Endothelial cell of umbilical vein (primary cell): ENCODE data around the gene CENPP. TPM values are rescaled to one million over a fixed set of nuclear protein-coding genes. Genes with fewer than 3 reads are reported as not detected.

Experiments
- BruUV-seq: library from RNA; stranded (reverse); fragments of 400-500 nt; replicated peaks from 2 replicates; lab custom pipeline; 2021; lab: Mats Ljungman, UMichigan
- CTCF ChIA-PET: fragments of 300-600, 350-600 bp; sonication (Branson Sonifier 250); formaldehyde crosslinking; loops from one replicate; lab custom pipeline; 2021; ENCODE audit warnings: antibody characterized with exemption, inconsistent platforms; lab: Charles Lee
- POLR2A ChIA-PET: fragments of 300-600, 350-600 bp; sonication (Branson Sonifier 250); formaldehyde crosslinking; loops from one replicate; lab custom pipeline; 2021; ENCODE audit warnings: antibody characterized with exemption, inconsistent platforms; lab: Charles Lee
- DNase-seq: peaks from one replicate; pipeline ENCODE4 v3.0.0-alpha.2; 2011; ENCODE audit warnings: low read depth, low spot score
- FAIRE-seq: peaks from 2 replicates; lab custom pipeline; 2011; peaks lifted over from hg19 to GRCh38; lab: Jason Lieb, UNC
- H2AFZ ChIP-seq: 2 replicates; pipeline ENCODE4 v1.6.0; 2012; ENCODE audit warnings: low read depth, low read length, control low read depth, inconsistent platforms
- H3K27ac ChIP-seq: 2 replicates; pipeline ENCODE4 v1.5.1; 2011; ENCODE audit warnings: low read depth, mild to moderate bottlenecking, control low read depth, low read length, moderate library complexity; ENCODE audit not compliant: insufficient read depth
- H3K27me3 ChIP-seq, 2 experiments: 2 replicates each; pipeline versions ENCODE4 v1.6.0 to v1.6.1; 2011; ENCODE audit warnings: low read length in 2 of 2, mixed read lengths in 1 of 2; ENCODE audit not compliant: control insufficient read depth in 2 of 2, insufficient read depth in 2 of 2
- H3K36me3 ChIP-seq, 2 experiments: 2 replicates in 1 of 2; 3 replicates in 1 of 2; pipeline ENCODE4 v1.5.1; 2011; ENCODE audit warnings: low read length in 2 of 2, mild to moderate bottlenecking in 1 of 2, moderate library complexity in 1 of 2; ENCODE audit not compliant: control insufficient read depth in 2 of 2, insufficient read depth in 2 of 2; ENCODE audit errors: extremely low read depth in 1 of 2
- H3K4me1 ChIP-seq: 3 replicates; pipeline ENCODE4 v1.5.1; 2011; ENCODE audit warnings: mild to moderate bottlenecking, low read length; ENCODE audit not compliant: control insufficient read depth, insufficient read depth; ENCODE audit errors: extremely low read depth
- H3K4me2 ChIP-seq: 2 replicates; pipeline ENCODE4 v1.6.1; 2011; ENCODE audit warnings: low read length, control low read depth, mixed read lengths; ENCODE audit not compliant: insufficient read depth
- H3K4me3 ChIP-seq, 3 experiments: fragments of 200-600 bp in 1 of 3; sonication (generic), shearing (Covaris generic) in 1 of 3; replicated peaks in 1 of 3; 2 replicates each; pipeline ENCODE4 v1.5.1; 2011 to 2016; ENCODE audit warnings: control low read depth in 3 of 3, low read length in 3 of 3, mild to moderate bottlenecking in 2 of 3, inconsistent platforms in 1 of 3, low read depth in 1 of 3, moderate library complexity in 1 of 3; ENCODE audit not compliant: insufficient read depth in 1 of 3
- H3K79me2 ChIP-seq: 2 replicates; pipeline ENCODE4 v1.6.0; 2012; ENCODE audit warnings: low read length, inconsistent platforms; ENCODE audit not compliant: control insufficient read depth, insufficient read depth
- H3K9ac ChIP-seq: replicated peaks from 2 replicates; pipeline ENCODE3; 2011; ENCODE audit warnings: low read length, control low read depth; ENCODE audit not compliant: insufficient read depth; ENCODE audit errors: extremely low read depth
- H3K9me1 ChIP-seq: replicated peaks from 3 replicates; pipeline ENCODE4 v1.6.0; 2011; ENCODE audit warnings: mild to moderate bottlenecking, low read length; ENCODE audit not compliant: control insufficient read depth, insufficient read depth; ENCODE audit errors: extremely low read depth
- H3K9me3 ChIP-seq: replicated peaks from 2 replicates; pipeline ENCODE4 v1.5.1; 2012; ENCODE audit warnings: low read length, inconsistent platforms; ENCODE audit not compliant: control insufficient read depth, insufficient read depth
- H4K20me1 ChIP-seq: replicated peaks from 2 replicates; pipeline ENCODE3; 2011; ENCODE audit warnings: mild to moderate bottlenecking, low read length; ENCODE audit not compliant: control insufficient read depth, insufficient read depth; ENCODE audit errors: extremely low read depth
- CTCF ChIP-seq, 2 donors: IDR thresholded peaks; 1 replicate in 1 of 2; 2 replicates in 1 of 2; pipeline ENCODE4 v1.5.1; 2011; ENCODE audit warnings: low read length in 2 of 2, mild to moderate bottlenecking in 2 of 2, moderate library complexity in 2 of 2, control low read depth in 1 of 2, inconsistent platforms in 1 of 2, low read depth in 1 of 2; ENCODE audit not compliant: insufficient read depth in 1 of 2; ENCODE audit errors: extremely low read depth in 1 of 2
- EZH2 ChIP-seq: IDR thresholded peaks from 2 replicates; pipeline ENCODE4 v1.6.1; 2012; ENCODE audit warnings: borderline replicate concordance, low read depth, mild to moderate bottlenecking, moderate library complexity, low read length, inconsistent platforms; ENCODE audit not compliant: severe bottlenecking
- FOS ChIP-seq: IDR thresholded peaks from 2 replicates; pipeline ENCODE4 v1.6.1; 2011; ENCODE audit warnings: mild to moderate bottlenecking, low read length, moderate library complexity, borderline replicate concordance; ENCODE audit not compliant: insufficient read depth
- GATA2 ChIP-seq: IDR thresholded peaks from 2 replicates; pipeline ENCODE4 v1.7.0; 2011; ENCODE audit warnings: low read depth, mild to moderate bottlenecking, moderate library complexity, mixed read lengths, low read length; ENCODE audit not compliant: insufficient read length, insufficient read depth
- JUN ChIP-seq: IDR thresholded peaks from 2 replicates; pipeline ENCODE4 v1.6.1; 2011; ENCODE audit warnings: borderline replicate concordance, low read depth; ENCODE audit not compliant: insufficient read length, insufficient read depth
- MAX ChIP-seq: IDR thresholded peaks from 2 replicates; pipeline ENCODE4 v1.6.1; 2011; ENCODE audit not compliant: insufficient read depth, insufficient read length
- MYC ChIP-seq: IDR thresholded peaks from one replicate; pipeline ENCODE4 v1.6.1; 2011; ENCODE audit warnings: mild to moderate bottlenecking, low read depth, low read length
- POLR2A ChIP-seq: IDR thresholded peaks from 2 replicates; pipeline ENCODE4 v1.6.1; 2012; ENCODE audit warnings: low read depth, mild to moderate bottlenecking, control low read depth, low read length
- POLR2AphosphoS5 ChIP-seq: IDR thresholded peaks from 2 replicates; pipeline ENCODE4 v1.6.1; 2012; ENCODE audit warnings: low read depth, mild to moderate bottlenecking, control low read depth, low read length, moderate library complexity; ENCODE audit not compliant: insufficient read depth
- dilution Hi-C: fragments of 300-500 bp; cut with MboI; formaldehyde crosslinking; loops from one replicate; pipeline ENCODE4 v1.15.0; 2019; ENCODE audit warnings: low sequenced_read_pairs; ENCODE audit not compliant: extremely low pct_ligation_motif_present
- intact Hi-C: fragments of 100-400 bp; cut with micrococcal nuclease; formaldehyde crosslinking; loops from one replicate; pipeline ENCODE4 v1.10.0; 2022
- polyA plus RNA-seq, 4 experiments: library from polyadenylated mRNA; depleted of rRNA in 3 of 4; stranded (reverse) in 3 of 4; unstranded in 1 of 4; fragments of >200 nt; gene quantifications; 2 replicates each; pipeline versions ENCODE4 v1.2.1 to v1.2.3, GENCODE V29; 2011 to 2012; ENCODE audit warnings: missing spikeins in 1 of 4
- total RNA-seq: library from RNA; stranded (reverse); gene quantifications from 2 replicates; pipeline ENCODE4 v1.2.3, GENCODE V29; 2021

Gene CENPP
- total and polyA plus RNA-seq, 2 donors (not counting 3 experiments of a cell fraction or from before 2014, with no cell fraction given): 1.2 to 12.0 TPM

GRCh38 chr9:92545002-92545510 is 219.3 kb downstream of the CENPP start:
- Histone ChIP-seq H3K4me2 (no peak overlapping the region), H3K36me3 (no peaks in the 10 kb centered on the region), H3K79me2 (no peaks in the 10 kb centered on the region), H3K27ac (no peak overlapping the region), H3K9ac (no peak overlapping the region), H4K20me1 (no peaks in the 10 kb centered on the region), H3K9me3 (no peaks in the 10 kb centered on the region), H2AFZ (no peak overlapping the region), H3K4me1 (no peaks in the 10 kb centered on the region), H3K27me3 (no peaks in the 10 kb centered on the region), H3K4me3 (no peak overlapping the region), H3K9me1 (no peaks in the 10 kb centered on the region)
- no peak for FAIRE-seq
- dilution Hi-C loops (no loop called here), intact Hi-C loops (no loop called here)
- POLR2A ChIA-PET: no interaction called here
- no TSS peak for BruUV-seq
- no peak for TF ChIP-seq GATA2
- no peak for TF ChIP-seq CTCF (IDR thresholded peaks at IDR 0.05; ENCODE audit: extremely low read depth in 1 of 2, insufficient read depth in 1 of 2, low read depth in 1 of 2, low read length in 2 of 2)
- no peak for TF ChIP-seq POLR2A
- no peak for TF ChIP-seq MAX
- no peak for DNase-seq
- CTCF ChIA-PET: interaction anchor here (0.8 kb wide), 1 partner anchor 18 kb away, joined by 4 read pairs; no protein-coding TSS in a partner anchor

- no peak overlapping the region for H3K27ac ChIP-seq
- DNase-seq: no peak
- POLR2A ChIA-PET: no interaction called here
- H2AFZ ChIP-seq: no peak overlapping the region
- CTCF ChIA-PET: no interaction called here
- no peaks in the 10 kb centered on the region for H3K9me1 ChIP-seq
- H3K4me2 ChIP-seq: no peak overlapping the region
- no peaks in the 10 kb centered on the region for H3K36me3 ChIP-seq
- no peak overlapping the region for H3K9ac ChIP-seq
- H3K27me3 ChIP-seq: no peaks in the 10 kb centered on the region
- no peaks in the 10 kb centered on the region for H3K79me2 ChIP-seq
- H3K4me3 ChIP-seq: no peak overlapping the region
- BruUV-seq: no TSS peak
- no peaks in the 10 kb centered on the region for H3K9me3 ChIP-seq
- intact Hi-C loops (no loop called here), dilution Hi-C loops (no loop called here)
- TF ChIP-seq POLR2A (no peak), EZH2 (no peak), CTCF (IDR thresholded peaks at IDR 0.05; ENCODE audit: extremely low read depth in 1 of 2, insufficient read depth in 1 of 2, low read depth in 1 of 2, low read length in 2 of 2) (no peak), MYC (no peak), POLR2AphosphoS5 (no peak), FOS (no peak), JUN (no peak), MAX (no peak), GATA2 (no peak)
- FAIRE-seq: peak; percentile 31
- H4K20me1 ChIP-seq: no peaks in the 10 kb centered on the region
- no peaks in the 10 kb centered on the region for H3K4me1 ChIP-seq
Measured at GRCh38 chr9:92547356-92547755, 221.6 kb downstream of the CENPP start.
